Epithelial cell of esophagus (primary cell): ENCODE measurements around the gene LTB4R2.
A peak's percentile ranks its signal among the peaks of the same experiment; 100 is the strongest.

Experiments
- DNase-seq: peaks from one replicate; pipeline ENCODE4 v3.0.0; 2010; ENCODE audit warnings: low read depth
- H3K4me3 ChIP-seq: 2 replicates; pipeline ENCODE4 v1.5.1; 2011; ENCODE audit warnings: mild to moderate bottlenecking, low read length, control low read depth
- TF ChIP-seq, protein P1 (sequence below): IDR thresholded peaks from 2 replicates; pipeline ENCODE4 v1.5.1; 2011; ENCODE audit warnings: low read depth, mild to moderate bottlenecking, low read length, control low read depth, inconsistent platforms; ENCODE audit not compliant: insufficient read depth; ENCODE audit errors: missing control alignments

Gene LTB4R2

DNA sequence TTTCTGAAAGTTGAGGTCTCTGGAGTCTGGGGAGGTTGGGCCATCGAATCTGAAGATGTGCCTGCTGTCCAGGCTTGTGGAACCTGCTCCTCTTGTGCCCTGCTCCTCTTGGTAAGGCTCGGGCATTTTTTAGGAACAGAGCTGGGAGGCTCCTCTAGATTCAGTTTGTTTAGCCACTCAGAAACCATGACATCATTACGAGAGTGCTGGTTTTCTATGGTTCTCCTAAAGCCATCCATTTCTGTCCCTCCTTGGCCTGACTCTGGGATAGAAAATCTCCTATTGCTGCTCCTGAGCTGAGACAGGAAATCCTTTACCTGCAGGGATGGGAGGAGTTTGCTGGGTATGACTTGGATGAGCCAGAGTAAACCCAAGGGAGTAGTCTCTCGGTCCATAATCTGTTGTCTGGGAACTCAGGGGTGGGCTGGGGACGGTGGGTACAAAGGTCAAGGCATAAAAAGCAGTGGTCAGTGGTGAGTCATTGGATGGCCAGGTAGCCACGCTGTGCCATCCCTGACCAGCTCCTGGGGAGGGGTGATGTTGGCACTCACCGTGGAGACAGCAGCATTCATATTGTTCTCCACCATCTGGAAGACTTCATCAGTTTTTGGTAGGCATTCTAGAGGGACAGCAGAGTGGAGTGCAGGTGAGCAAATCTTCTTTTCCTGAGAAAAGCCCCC, 27.3 kb downstream of the LTB4R2 start:
- H3K4me3 ChIP-seq, result no peak overlapping the region
- TF ChIP-seq, protein P1, sequence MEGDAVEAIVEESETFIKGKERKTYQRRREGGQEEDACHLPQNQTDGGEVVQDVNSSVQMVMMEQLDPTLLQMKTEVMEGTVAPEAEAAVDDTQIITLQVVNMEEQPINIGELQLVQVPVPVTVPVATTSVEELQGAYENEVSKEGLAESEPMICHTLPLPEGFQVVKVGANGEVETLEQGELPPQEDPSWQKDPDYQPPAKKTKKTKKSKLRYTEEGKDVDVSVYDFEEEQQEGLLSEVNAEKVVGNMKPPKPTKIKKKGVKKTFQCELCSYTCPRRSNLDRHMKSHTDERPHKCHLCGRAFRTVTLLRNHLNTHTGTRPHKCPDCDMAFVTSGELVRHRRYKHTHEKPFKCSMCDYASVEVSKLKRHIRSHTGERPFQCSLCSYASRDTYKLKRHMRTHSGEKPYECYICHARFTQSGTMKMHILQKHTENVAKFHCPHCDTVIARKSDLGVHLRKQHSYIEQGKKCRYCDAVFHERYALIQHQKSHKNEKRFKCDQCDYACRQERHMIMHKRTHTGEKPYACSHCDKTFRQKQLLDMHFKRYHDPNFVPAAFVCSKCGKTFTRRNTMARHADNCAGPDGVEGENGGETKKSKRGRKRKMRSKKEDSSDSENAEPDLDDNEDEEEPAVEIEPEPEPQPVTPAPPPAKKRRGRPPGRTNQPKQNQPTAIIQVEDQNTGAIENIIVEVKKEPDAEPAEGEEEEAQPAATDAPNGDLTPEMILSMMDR, result no peak
- no peak for DNase-seq

DNA sequence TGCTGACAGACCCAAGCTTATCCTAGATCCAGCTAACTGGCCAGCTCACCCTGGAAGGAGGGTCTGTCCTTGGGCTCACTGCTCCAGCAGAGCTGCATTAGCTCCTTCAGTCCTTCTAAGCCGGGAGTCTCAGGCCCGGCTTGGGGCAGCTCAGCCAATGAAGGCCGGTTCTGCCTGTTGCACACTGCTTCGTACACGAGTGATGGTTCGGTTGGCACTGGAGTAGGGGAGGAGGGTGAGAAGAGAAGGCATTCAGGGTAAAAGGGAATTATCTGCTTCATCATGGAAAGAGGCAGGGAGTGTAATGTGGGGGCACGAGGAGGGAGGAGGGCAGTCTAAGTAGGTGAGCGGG, 27.9 kb downstream of the LTB4R2 start:
- no peak for DNase-seq
- H3K4me3 ChIP-seq, result no peak overlapping the region
- TF ChIP-seq, protein P1, result no peak

DNA sequence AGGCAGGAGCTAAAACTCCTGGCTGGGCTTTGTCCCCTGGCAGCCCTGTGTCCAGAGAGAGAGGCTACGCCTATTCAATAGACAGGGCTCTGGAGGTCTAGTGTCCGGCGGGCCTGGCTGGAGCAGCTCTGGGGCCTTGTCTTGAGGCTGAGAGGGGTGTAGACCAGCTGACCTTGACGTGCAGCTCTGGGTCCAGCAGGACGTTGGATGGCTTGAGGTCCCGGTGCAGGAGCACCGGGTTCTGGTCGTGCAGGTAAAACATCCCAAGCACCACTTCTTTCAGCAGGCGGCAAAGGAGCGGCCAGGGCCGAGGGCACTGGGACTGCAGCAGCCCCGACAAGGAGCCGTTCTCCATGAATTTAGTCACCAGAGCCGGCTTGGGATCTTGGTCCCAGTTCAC, 28.9 kb downstream of the LTB4R2 start:
- DNase-seq, result no peak
- no peak overlapping the region for H3K4me3 ChIP-seq
- TF ChIP-seq, protein P1, result no peak

DNA sequence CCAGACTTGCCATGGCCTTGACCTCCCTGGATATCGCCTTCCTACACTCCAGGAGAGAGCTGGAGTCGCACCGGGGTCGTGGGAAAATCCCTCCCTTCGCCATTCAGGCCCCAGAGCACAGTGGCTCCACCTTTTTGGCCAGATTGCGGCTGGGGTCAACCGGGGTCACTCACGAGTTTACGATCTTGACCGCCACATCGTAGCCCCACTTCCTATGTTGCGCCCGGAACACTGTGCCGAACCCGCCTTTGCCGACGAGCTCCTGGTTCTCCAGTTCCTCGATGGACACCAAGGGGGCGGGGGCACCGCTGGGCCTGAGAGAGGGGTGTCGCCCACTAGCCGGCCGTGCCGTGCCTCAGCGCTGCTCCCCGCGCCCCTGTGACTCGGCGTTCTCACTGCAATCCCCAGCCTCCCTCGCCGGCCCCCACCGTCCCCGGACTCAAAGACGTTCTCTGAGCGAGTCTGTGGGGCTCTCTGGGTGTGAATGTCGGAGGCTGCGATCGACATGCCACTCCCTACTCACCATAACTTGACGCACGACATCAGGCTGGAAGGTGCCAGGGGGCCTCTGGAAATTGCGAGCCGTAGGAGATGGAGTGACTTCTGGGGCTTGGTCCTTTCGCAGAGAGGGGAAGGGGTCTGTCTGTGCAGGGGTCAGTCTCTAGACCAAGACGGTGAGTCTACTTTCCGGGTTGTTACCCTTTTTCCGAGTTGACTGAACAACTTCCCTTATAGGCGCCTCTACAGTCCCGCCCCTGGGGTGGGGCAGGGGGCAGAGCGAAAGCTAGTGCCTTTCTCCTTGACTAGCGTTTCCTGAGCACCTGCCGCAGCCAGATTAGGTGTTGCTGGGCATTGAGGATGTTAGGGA, 29.6 kb downstream of the LTB4R2 start, which contains the start of gene RIPK3:
Gene RIPK3, minus strand, starts transcription at position 708 of the 868 bp plus-strand sequence. Its CDS starts 165 bp downstream, at position 543.
- DNase-seq, result peak; percentile 53
- peak within 1 kb of the TSS; percentile 73 for H3K4me3 ChIP-seq
- TF ChIP-seq, protein P1, result no peak

DNA sequence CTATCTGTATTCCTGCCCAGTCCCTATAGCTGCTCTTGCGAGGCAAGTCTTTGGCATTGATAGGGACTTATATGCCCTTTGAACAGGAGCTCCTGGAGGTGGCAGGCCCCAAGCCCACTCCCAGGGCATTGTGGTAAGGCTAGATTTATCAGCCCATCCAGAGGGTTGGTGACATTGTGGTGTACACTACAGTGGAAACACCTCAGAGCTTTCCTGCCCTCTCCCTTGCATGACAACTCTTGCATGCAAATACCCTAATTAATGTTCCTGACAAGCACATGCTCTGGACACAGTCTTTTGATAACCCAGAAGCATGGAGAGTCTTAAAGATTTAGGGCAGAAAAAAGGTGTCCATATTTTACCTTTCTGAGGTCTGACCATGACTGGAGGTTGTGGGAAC, 30.7 kb downstream of the LTB4R2 start:
- no peak overlapping the region for H3K4me3 ChIP-seq
- TF ChIP-seq, protein P1, result no peak
- no peak for DNase-seq

DNA sequence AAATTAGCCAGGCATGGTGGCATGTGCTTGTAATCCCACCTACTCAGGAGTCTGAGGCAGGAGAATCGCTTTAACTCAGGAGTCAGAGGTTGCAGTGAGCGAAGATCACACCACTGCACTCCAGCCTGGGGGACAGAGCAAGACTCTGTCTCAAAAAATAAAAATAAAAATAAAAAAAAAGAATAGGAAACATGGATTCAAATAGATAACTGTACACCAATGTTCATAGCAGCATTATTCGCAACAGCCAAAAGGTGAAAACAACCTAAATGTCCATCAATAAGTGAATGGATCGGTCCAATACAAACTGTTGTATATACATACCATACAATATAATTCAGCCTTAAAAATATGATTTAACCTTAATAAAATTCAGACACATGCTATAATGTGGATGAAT, 32.9 kb downstream of the LTB4R2 start:
- TF ChIP-seq, protein P1, result no peak
- DNase-seq, result no peak
- no peak overlapping the region for H3K4me3 ChIP-seq
